Hematopoietic multipotent progenitor cell treated with erythropoietin and hydrocortisone succinate and interleukin-3 and kit ligand, for 15 days (in vitro differentiated cells): ENCODE data around the gene IL34.

Experiments used
- DNase-seq: peaks from one replicate; pipeline ENCODE4 v3.0.0-alpha.2; 2015; ENCODE audit warnings: low spot score

IL34 gene

GRCh38 chr16:70689035-70689969 lies 42.9 kb downstream of the IL34 start:
- DNase-seq, result no peak

DNA sequence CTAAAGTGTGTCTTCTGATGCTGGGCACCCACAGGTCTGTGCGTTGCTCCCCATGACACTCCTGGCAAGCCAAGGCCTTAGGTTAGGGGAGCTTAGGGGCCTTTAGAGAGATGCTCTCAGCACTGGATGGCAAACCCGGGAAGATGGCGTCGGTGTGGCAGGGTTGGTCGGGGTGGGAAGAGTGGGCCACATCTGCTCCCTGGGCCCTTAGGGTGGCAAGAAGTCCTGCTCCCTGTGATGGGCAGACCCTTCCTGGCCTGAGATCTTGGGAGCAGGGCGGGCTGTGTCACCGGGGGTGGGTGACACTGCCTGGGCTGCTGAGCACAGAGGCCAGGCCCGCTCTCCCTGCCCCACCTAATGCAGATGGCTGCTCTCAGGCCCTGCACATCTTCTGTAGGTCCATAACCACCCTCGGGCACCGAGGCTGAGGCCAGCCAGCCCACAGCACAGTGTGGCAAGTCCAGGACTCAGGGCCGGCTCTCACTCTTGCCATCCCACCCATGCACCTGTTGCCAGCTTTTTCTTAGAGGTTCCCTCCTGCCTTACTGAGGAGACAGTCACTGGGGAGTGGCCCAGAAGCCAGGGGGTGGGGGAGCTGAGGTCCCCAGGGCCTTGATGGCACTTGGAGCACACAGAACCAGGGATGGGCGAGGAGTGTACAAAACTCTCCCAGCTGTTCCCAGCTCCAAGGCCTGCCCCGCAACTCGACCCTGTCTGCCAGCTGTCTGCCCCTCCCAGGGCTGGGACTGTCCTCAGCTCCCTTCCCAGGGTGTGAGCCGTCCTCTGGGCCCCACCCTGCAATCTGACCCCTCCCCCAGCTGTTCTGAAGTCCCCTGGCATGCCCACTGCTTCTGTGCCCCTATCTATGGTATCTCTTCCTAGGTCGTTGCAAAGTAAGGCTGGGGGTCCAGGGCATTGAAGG lies 43.9 kb downstream of the IL34 start:
- DNase-seq, result peak; percentile 9

DNA sequence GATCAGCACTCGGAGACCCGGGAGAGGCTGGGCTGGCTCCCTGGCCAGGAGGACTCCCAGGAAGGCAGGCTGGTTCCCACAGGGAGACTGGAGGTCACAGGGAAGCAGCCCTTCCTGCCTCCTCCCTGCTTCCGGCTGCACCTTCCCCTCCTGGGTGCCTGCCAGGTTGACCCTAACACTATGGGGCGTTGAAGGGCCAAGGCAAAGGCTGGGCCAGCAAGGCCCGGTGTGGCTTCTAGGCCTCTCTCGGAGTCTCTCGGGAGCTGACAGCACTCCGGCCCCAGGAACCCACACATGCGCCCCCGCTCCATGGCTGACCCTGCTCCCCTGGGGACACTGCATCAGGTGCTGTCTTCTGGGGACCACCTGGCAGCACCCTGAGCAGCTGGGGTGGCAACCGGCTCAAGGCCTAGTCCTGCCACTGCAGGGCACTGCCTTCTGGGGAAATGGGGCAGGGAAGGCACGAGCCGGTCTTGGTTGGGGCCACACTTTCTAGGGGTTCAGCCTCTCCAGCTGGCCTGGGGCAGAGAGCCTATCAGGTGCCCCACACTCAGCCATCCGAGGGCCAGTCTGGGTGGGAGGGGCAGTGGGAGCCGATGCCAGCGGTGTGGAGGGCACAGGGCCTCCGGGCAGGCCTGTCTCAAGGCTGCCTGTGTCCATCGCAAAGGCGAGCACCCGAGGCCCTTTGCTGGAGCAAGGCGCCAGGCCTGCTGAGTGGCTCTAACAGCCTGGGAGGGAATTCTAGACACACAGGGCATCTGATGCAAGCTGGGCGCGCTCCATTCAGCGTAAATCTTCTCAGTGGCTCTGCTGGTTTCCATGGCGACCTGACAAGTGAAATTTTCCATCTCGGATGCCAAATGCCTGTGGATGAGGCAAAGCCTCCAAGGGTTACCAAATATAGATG lies 45.1 kb downstream of the IL34 start:
- DNase-seq, result no peak

DNA sequence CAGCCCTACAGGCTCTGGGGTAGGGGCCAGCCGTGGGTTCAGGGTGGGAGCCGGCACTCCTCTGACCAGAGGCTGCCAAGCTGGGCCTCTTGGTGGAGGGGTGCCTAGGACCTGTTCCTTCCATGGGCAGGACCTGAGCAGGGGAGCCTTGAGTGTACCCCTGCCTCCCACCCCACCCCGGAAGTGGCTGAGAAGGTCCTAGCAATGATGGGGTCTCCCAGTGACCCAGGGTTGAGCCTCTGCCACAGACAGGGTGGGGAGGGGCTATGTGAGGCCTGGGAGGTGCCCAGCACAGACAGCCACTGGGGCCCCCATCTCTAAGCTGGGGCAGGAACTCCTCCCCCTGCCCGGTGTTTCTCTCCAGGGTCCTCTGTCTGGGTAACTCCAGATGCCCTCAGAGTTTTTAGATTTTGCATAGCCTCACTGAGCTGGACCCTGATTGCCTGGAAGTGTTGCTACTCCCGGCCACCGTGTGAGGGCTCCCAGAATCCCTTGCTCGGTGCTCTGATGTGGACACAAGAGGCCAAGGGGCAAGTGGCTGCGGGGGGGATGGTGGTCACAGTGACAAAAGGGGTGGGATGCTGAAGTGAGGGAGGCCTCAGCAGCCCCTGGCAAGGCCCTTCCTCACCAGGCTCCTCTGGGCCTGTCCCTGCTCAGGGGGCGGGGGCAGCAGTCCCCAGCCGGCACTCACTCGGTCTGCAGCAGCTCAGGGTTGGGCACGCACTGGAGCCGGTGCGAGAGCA lies 45.9 kb downstream of the IL34 start:
- no peak for DNase-seq

DNA sequence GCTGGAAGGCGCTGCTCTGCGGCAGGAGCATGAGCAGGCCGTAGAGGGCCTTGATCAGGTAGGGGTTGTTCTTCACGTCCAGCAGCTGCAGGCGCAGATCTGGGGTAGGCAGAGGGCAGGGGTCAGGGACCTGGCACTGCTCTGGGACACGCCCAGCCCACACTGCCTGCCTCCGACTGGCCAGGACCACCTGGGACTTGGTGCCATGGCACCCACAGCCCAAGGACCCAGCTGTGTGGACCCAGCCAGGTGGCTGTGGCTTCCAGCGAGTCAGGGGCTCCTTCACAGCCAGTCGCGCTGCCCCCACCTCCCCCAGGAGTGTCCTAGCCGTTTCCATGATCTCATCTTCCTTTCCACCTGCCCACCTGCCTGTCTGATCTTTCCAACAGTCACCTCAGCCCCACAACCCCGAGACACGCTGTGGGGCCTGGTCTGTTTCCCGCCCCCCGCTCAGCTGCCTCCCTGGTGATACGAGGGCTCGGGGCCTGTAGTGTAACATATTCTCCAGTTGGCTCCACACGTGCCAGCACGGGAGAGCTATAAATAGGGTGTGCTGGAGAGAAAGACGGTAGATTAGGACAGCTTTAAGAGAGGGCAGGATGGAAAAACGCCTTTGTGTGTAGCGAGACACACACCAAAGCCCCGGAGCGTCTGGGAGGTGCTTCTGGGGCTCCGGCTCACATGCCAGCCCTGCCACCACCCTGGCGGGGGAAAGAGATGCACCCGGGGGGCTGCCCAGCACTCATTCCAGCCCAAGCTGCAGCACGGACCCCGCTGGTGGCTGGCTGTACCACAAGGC lies 46.7 kb downstream of the IL34 start:
- no peak for DNase-seq

- DNase-seq, result peak; percentile 24
Measured at GRCh38 chr16:70694088-70694867, 47.9 kb downstream of the IL34 start.

DNA sequence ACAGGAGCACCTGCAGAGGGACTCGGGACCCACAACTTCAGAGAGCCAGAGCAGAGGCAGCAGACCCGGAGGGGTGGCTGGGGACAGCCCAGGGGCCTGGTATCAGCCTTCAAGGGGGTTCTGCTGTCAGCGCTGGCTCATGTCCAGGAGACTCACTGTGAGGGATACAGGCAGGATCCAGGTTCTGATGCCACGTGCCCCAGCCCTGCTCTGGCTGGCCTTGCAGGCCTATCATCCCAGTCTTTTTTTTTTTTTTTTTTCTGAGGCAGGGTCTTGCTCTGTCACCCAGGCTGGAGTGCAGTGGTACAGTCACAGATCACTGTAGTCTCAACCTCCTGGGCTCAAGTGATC lies 48.5 kb downstream of the IL34 start:
- peak; percentile 65 for DNase-seq

GRCh38 chr16:70695331-70696070 lies 49.1 kb downstream of the IL34 start:
- peak; percentile 95 for DNase-seq

GRCh38 chr16:70696355-70696754 lies 50.0 kb downstream of the IL34 start:
- peak; percentile 32 for DNase-seq

- peak; percentile 42 for DNase-seq
Measured at GRCh38 chr16:70696952-70697593, 50.7 kb downstream of the IL34 start.

DNA sequence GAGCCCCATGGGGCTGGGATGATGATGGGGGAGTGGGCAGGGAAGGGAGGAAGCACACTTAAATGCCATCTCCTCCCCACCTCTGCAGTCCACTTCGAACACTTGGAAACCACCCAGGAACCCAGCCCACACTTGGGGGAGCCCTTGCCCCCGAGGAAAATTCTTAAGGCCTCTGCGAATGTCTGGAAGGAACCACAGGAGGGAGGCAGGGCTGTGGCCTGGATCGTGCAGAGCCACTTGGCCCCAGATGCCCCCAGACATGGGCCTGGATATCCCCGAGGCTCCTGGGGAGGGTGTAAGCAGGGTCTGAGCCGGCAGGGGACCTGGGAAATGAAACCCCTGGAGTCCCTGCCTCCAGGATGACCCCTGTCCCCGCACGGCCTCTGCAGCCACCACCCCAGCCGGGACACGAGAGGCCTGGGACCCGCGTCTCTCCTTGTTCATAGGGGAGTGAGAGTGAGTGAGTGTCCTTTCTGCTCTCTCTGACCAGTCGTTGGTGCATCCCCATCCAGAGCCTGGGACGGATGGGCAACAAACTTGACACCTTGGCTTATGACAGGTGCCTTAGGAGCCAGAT lies 51.3 kb downstream of the IL34 start:
- DNase-seq, result no peak

DNA sequence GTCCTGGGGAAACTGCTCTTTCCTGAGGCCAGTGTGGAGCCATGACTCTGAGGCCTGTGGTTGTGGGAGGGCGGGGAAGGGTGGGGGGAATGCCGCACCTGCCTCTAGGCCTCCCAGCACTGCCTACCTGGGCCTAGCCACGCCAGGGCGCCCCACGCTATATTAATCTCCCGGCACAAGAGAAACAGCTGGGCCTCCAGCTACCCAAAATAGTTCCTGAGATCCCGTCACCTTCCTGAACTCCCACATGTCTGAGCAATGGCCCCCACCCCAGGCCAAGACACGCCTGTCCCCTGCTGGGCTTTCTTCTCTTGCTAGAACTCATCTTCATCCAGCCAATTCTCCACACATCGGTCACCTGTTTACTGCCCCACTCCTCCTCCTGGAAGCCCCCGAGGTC lies 52.5 kb downstream of the IL34 start:
- DNase-seq, result no peak

GRCh38 chr16:70699696-70700095 lies 53.3 kb downstream of the IL34 start:
- no peak for DNase-seq

DNA sequence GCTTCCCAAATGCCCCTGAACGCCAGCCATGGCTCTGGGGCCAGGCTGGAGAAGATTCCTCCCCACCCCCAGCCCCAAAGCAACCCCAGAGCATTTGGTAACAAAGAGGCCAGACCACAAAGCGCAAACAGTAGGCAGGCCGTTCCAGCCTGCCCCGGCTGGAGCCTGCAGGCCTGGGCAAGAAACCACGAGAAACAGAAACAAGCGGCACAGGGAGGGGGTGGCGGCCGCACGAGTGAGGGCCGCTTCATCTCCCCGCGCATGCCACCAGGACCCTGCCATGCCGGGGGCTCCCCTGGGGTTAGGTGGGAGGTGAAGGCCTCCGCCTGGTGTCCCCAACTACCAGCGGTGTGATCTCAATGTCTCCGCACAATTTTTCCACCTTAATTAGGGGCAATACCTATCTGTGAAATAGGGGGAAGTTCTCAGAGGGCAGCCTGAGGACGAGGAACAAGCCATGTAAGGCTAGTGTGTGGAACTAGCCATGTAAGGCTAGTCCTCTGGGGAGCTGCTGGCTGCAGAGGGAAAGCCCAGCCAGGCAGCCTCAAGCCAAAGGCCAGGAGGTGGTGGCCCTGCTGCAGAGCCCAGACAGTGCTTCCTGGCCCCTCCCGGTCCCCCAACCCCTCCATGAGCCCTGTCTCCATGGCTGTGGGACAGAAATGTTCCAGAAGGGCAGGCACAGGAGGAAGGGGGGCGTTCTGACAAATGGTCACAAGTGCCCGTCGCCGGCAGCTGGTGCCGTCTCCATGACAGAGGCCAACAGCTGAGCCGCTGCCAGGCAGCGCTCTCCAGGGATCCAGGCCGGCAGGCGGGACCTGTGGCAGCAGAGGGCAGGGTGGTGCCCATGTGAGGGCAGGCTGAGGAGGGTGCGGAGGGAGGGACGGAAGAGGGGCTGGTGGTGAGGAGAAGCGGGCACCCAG lies 54.0 kb downstream of the IL34 start:
- no peak for DNase-seq

DNA sequence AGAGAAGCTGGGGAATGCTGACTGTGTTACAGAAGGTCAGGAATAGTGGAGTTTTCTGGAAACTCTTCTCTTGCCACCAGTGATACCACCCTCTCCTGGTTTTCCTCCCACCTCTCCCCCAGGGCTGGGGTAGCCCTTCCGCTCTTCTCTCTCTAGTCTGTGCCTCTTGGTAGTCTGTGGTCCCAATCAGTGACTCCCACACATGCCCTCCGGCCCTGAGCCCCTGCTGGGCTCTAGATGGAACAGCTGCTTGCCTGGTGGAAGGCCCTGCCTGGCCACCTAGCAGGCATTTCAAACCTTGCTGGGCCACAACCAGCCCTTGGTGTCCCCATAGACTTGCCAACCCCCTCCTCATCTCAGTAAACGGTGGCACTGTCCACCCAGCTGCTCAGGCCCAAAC lies 54.7 kb downstream of the IL34 start:
- no peak for DNase-seq

- DNase-seq, result no peak
Measured at GRCh38 chr16:70701596-70701995, 55.2 kb downstream of the IL34 start.

- no peak for DNase-seq
Measured at GRCh38 chr16:70701998-70702397, 55.6 kb downstream of the IL34 start.
